ENCODE measurements around the gene MYO15B.

MYO15B gene

GRCh38 chr17:75566416-75566815 is 21.2 kb upstream of the MYO15B start:
- TF ChIP-seq POLR2AphosphoS5 (IDR thresholded peaks at IDR 0.05; ENCODE audit: low read depth, low read length) (no peak), REST (IDR thresholded peaks at IDR 0.05; ENCODE audit: insufficient read depth in 1 of 2, low read depth in 2 of 2, low read length in 2 of 2) (no peak), SIN3A (IDR thresholded peaks at IDR 0.05; ENCODE audit: borderline replicate concordance, insufficient read depth, low read length) (no peak), TAF1 (IDR thresholded peaks at IDR 0.05; ENCODE audit: borderline replicate concordance, insufficient read depth, low read length) (no peak), FOXP2 (optimal IDR thresholded peaks at IDR 0.05; ENCODE audit: borderline replicate concordance, extremely low read depth, extremely low read length, insufficient read depth) (no peak)

GRCh38 chr17:75566834-75567233 is 20.8 kb upstream of the MYO15B start:
- no peak for TF ChIP-seq TAF1 (IDR thresholded peaks at IDR 0.05; ENCODE audit: borderline replicate concordance, insufficient read depth, low read length)
- TF ChIP-seq SIN3A (IDR thresholded peaks at IDR 0.05; ENCODE audit: borderline replicate concordance, insufficient read depth, low read length): no peak
- TF ChIP-seq POLR2AphosphoS5 (IDR thresholded peaks at IDR 0.05; ENCODE audit: low read depth, low read length): no peak
- no peak for TF ChIP-seq FOXP2 (optimal IDR thresholded peaks at IDR 0.05; ENCODE audit: borderline replicate concordance, extremely low read depth, extremely low read length, insufficient read depth)
- TF ChIP-seq REST (IDR thresholded peaks at IDR 0.05; ENCODE audit: insufficient read depth in 1 of 2, low read depth in 2 of 2, low read length in 2 of 2): no peak

GRCh38 chr17:75568412-75569255 is 19.0 kb upstream of the MYO15B start:
- TF ChIP-seq POLR2AphosphoS5 (IDR thresholded peaks at IDR 0.05; ENCODE audit: low read depth, low read length) (no peak), FOXP2 (optimal IDR thresholded peaks at IDR 0.05; ENCODE audit: borderline replicate concordance, extremely low read depth, extremely low read length, insufficient read depth) (no peak)

GRCh38 chr17:75570034-75570676 is 17.4 kb upstream of the MYO15B start:
- TF ChIP-seq REST (IDR thresholded peaks at IDR 0.05; ENCODE audit: insufficient read depth in 1 of 2, low read depth in 2 of 2, low read length in 2 of 2): no peak
- TF ChIP-seq POLR2AphosphoS5 (IDR thresholded peaks at IDR 0.05; ENCODE audit: low read depth, low read length): no peak
- TF ChIP-seq SIN3A (IDR thresholded peaks at IDR 0.05; ENCODE audit: borderline replicate concordance, insufficient read depth, low read length): no peak
- no peak for TF ChIP-seq TAF1 (IDR thresholded peaks at IDR 0.05; ENCODE audit: borderline replicate concordance, insufficient read depth, low read length)
- no peak for TF ChIP-seq FOXP2 (optimal IDR thresholded peaks at IDR 0.05; ENCODE audit: borderline replicate concordance, extremely low read depth, extremely low read length, insufficient read depth)

- no peak for TF ChIP-seq FOXP2 (optimal IDR thresholded peaks at IDR 0.05; ENCODE audit: borderline replicate concordance, extremely low read depth, extremely low read length, insufficient read depth)
- TF ChIP-seq TAF1 (IDR thresholded peaks at IDR 0.05; ENCODE audit: borderline replicate concordance, insufficient read depth, low read length): no peak
- no peak for TF ChIP-seq REST (IDR thresholded peaks at IDR 0.05; ENCODE audit: insufficient read depth in 1 of 2, low read depth in 2 of 2, low read length in 2 of 2)
- TF ChIP-seq SIN3A (IDR thresholded peaks at IDR 0.05; ENCODE audit: borderline replicate concordance, insufficient read depth, low read length): no peak
- TF ChIP-seq POLR2AphosphoS5 (IDR thresholded peaks at IDR 0.05; ENCODE audit: low read depth, low read length): no peak
Observed at GRCh38 chr17:75570772-75571171, 16.8 kb upstream of the MYO15B start.

Measured in PFSK-1 (cell line).